ENCODE results near the gene BRPF1.

BRPF1 gene

DNA sequence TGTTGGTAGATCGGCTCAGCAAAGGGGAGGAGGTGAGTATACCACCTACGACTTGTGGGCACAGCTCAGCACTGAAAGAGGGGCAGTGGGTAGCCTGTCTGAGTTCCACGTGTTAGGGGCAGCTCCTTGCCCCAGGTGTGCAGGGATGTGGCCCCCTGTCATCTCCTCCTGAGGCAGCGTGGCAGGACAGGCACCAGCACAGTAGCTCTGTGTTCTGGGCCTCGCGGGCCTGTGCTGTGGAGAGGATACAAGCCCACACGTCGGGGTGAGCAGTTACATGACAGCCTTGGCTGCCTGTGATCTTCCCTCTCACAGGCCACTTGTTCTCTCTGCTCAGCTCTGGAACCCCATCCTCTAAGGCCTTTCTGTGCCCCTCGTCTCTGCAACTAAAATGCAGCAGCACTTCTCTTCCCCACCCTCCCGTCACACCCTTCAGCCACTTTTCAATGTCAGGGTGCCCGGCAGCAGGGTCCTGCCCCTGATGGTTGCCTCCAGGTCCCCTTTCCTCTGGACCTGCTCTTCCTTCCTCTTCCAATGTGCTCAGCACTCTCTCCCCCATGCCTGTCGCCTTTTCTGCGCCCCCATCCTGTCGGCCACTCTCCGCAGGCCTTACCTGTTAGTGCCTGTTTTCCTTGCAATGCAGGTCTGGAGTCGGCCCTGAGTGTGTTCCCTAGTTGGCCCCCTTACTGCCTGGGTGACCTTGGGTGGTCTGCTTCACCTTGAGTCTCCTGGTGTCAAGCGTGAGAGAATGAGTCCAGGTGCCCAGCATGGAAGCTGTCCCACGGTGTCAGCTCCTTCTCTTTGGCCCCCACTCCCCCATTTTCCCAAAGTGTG lies 46.1 kb upstream of the BRPF1 start:
- no peak for DNase-seq (ENCODE audit: low read depth in 1 of 2, low spot score in 1 of 2)
- no peak for TF ChIP-seq POLR2AphosphoS5 (IDR thresholded peaks at IDR 0.05; ENCODE audit: low read depth)
- TF ChIP-seq, protein P1, sequence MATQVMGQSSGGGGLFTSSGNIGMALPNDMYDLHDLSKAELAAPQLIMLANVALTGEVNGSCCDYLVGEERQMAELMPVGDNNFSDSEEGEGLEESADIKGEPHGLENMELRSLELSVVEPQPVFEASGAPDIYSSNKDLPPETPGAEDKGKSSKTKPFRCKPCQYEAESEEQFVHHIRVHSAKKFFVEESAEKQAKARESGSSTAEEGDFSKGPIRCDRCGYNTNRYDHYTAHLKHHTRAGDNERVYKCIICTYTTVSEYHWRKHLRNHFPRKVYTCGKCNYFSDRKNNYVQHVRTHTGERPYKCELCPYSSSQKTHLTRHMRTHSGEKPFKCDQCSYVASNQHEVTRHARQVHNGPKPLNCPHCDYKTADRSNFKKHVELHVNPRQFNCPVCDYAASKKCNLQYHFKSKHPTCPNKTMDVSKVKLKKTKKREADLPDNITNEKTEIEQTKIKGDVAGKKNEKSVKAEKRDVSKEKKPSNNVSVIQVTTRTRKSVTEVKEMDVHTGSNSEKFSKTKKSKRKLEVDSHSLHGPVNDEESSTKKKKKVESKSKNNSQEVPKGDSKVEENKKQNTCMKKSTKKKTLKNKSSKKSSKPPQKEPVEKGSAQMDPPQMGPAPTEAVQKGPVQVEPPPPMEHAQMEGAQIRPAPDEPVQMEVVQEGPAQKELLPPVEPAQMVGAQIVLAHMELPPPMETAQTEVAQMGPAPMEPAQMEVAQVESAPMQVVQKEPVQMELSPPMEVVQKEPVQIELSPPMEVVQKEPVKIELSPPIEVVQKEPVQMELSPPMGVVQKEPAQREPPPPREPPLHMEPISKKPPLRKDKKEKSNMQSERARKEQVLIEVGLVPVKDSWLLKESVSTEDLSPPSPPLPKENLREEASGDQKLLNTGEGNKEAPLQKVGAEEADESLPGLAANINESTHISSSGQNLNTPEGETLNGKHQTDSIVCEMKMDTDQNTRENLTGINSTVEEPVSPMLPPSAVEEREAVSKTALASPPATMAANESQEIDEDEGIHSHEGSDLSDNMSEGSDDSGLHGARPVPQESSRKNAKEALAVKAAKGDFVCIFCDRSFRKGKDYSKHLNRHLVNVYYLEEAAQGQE (IDR thresholded peaks at IDR 0.05; ENCODE audit: insufficient replicate concordance, low read depth) = no peak
- TF ChIP-seq GABPA (IDR thresholded peaks at IDR 0.05; ENCODE audit: low read depth) = no peak
- no peak for TF ChIP-seq SPI1 (IDR thresholded peaks at IDR 0.05; ENCODE audit: borderline replicate concordance, low read depth)
- TF ChIP-seq, protein P2, sequence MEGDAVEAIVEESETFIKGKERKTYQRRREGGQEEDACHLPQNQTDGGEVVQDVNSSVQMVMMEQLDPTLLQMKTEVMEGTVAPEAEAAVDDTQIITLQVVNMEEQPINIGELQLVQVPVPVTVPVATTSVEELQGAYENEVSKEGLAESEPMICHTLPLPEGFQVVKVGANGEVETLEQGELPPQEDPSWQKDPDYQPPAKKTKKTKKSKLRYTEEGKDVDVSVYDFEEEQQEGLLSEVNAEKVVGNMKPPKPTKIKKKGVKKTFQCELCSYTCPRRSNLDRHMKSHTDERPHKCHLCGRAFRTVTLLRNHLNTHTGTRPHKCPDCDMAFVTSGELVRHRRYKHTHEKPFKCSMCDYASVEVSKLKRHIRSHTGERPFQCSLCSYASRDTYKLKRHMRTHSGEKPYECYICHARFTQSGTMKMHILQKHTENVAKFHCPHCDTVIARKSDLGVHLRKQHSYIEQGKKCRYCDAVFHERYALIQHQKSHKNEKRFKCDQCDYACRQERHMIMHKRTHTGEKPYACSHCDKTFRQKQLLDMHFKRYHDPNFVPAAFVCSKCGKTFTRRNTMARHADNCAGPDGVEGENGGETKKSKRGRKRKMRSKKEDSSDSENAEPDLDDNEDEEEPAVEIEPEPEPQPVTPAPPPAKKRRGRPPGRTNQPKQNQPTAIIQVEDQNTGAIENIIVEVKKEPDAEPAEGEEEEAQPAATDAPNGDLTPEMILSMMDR (IDR thresholded peaks at IDR 0.05; ENCODE audit: insufficient read depth, low read length) = no peak
- no peak overlapping the region for H3K4me3 ChIP-seq (replicated peaks; ENCODE audit: insufficient read depth, low read length)
- no peaks in the 10 kb centered on the region for H3K27me3 ChIP-seq (ENCODE audit: insufficient read depth, poor library complexity, severe bottlenecking)
- H3K27ac ChIP-seq (replicated peaks) = no peak overlapping the region

DNA sequence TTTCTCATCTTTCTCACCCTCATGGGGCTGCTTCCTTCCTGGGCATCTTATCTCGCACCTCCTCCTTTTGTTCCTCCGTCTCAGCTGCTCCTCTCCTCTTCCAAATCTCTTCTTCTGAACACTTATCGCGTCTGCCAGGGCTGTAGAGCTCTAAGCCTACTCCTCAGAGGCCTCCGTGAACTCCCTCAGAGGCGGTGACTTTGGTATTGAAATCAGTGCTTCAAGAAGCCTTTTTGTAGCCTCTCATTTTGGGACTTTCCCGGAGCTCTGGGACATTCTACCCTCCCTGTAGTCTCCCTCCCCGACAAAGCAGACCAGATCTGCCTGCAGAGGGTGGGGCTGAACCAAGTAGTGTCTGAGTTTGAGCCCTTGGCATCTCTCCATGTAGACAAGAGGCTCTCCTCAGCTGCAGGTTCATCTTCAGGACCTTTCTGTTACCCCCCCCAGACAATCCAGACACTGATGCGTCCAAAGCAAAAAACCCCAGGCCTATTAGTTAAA lies 45.4 kb upstream of the BRPF1 start:
- no peak for TF ChIP-seq SPI1 (IDR thresholded peaks at IDR 0.05; ENCODE audit: borderline replicate concordance, low read depth)
- no peak for TF ChIP-seq POLR2AphosphoS5 (IDR thresholded peaks at IDR 0.05; ENCODE audit: low read depth)
- TF ChIP-seq GABPA (IDR thresholded peaks at IDR 0.05; ENCODE audit: low read depth) = no peak
- TF ChIP-seq, protein P2 (IDR thresholded peaks at IDR 0.05; ENCODE audit: insufficient read depth, low read length) = no peak
- TF ChIP-seq, protein P1 (IDR thresholded peaks at IDR 0.05; ENCODE audit: insufficient replicate concordance, low read depth) = no peak
- Histone ChIP-seq H3K4me3 (replicated peaks; ENCODE audit: insufficient read depth, low read length) (no peak overlapping the region), H3K27ac (replicated peaks) (no peak overlapping the region), H3K27me3 (ENCODE audit: insufficient read depth, poor library complexity, severe bottlenecking) (no peaks in the 10 kb centered on the region)
- DNase-seq (ENCODE audit: low read depth in 1 of 2, low spot score in 1 of 2) = no peak

DNA sequence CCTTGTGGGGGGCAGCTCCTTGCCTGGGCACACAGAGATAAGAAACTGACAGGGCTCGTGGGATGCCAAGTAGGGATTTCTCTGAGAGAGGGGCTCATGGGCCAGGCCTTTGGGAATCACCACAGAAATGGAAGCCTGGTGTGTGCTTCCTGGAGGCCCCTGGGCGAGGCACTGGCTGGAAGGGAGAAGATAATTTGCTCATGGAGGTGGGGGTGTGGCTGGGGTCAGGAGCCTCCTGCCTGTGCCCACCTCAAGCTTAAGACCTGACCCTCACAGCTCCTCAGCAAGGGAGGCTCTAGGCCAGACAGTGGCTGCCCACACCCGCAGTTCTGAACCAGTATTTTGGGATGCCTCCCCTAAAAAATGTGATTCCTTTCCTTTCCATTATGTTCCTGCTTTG lies 44.8 kb upstream of the BRPF1 start:
- TF ChIP-seq SPI1 (IDR thresholded peaks at IDR 0.05; ENCODE audit: borderline replicate concordance, low read depth) (no peak), POLR2AphosphoS5 (IDR thresholded peaks at IDR 0.05; ENCODE audit: low read depth) (no peak), GABPA (IDR thresholded peaks at IDR 0.05; ENCODE audit: low read depth) (no peak)
- TF ChIP-seq, protein P1 (IDR thresholded peaks at IDR 0.05; ENCODE audit: insufficient replicate concordance, low read depth) = no peak
- TF ChIP-seq, protein P2 (IDR thresholded peaks at IDR 0.05; ENCODE audit: insufficient read depth, low read length) = no peak
- no peak overlapping the region for H3K27ac ChIP-seq (replicated peaks)
- H3K27me3 ChIP-seq (ENCODE audit: insufficient read depth, poor library complexity, severe bottlenecking) = no peaks in the 10 kb centered on the region
- no peak overlapping the region for H3K4me3 ChIP-seq (replicated peaks; ENCODE audit: insufficient read depth, low read length)
- no peak for DNase-seq (ENCODE audit: low read depth in 1 of 2, low spot score in 1 of 2)
